Measurements from ENCODE around the gene CRYBB3. TPM values are rescaled to one million over a fixed set of nuclear protein-coding genes. Genes with fewer than 3 reads are reported as not detected.

Gene CRYBB3
- total and polyA plus RNA-seq, 10 of the 15 experiments (the other 5 are each of a cell fraction or from before 2014, with no cell fraction given) = 0.26 TPM; not detected in 9

DNA sequence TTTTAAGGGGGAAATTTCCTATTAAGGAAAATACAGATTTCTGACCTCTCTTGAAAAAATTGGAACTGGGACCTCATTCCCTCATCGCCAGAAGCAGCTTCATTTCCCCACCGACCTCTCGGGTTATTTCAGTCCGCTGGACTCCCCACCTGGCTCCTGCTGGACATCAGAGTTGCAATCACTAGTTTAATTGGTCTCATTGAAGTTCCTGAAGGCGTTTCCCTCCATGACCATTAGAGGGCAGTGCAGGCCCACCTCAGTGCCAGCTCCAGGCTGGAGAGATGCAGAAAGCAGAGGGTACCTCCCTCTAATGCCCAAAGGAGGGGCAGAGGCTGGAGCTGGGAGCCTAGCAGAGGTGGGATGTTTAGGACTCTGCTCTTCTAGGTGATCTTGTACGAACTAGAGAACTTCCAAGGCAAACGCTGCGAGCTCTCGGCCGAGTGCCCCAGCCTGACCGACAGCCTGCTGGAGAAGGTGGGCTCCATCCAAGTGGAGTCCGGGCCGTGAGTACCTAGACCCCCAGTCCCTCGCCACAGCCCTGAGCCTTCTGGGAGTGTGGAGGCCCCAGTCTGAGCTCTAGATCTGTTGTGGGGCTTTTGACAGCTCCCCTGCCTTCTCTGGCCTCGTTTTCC, 2.7 kb downstream of the CRYBB3 start:
- no peaks in the 10 kb centered on the region; a peak in 1 of 4 replicates for H3K27me3 ChIP-seq (replicated peaks in 1 of 2; ENCODE audit: control insufficient read depth in 2 of 2, insufficient read depth in 2 of 2, low read length in 1 of 2)
- H3K9me3 ChIP-seq (replicated peaks; ENCODE audit: control insufficient read depth, insufficient read depth, low read length) = no peaks in the 10 kb centered on the region
- H3K79me2 ChIP-seq (ENCODE audit: control insufficient read depth, insufficient read depth, low read length) = no peaks in the 10 kb centered on the region
- 36% methylated on average over 11 of the region's 15 CpGs for WGBS (ENCODE audit: insufficient coverage, insufficient replicate concordance, low lambda C conversion rate, missing lambda C conversion rate)
- no peaks in the 10 kb centered on the region for H4K20me1 ChIP-seq (ENCODE audit: control insufficient read depth, insufficient read depth)
- RAD21 ChIA-PET (ENCODE audit: unreplicated experiment) = interaction anchor here (0.5 to 2.0 kb wide), 3 partner anchors 113 to 131 kb away, joined by 3 to 7 read pairs (median 6); no protein-coding TSS in a partner anchor
- TF ChIP-seq ZBTB11 (CRISPR knock-in tag; IDR thresholded peaks at IDR 0.05) = no peak
- no peak for TF ChIP-seq NR2C1 (IDR thresholded peaks at IDR 0.05)
- TF ChIP-seq CTCF (IDR thresholded peaks at IDR 0.05 in 2 of 3, conservative IDR thresholded peaks at IDR 0.05 in 1 of 3; ENCODE audit: control insufficient read depth in 2 of 3, extremely low read depth in 1 of 3, insufficient read depth in 1 of 3, low read depth in 3 of 3, low read length in 3 of 3) = peak; percentile 87 to 93 (median 91)
- no peak for TF ChIP-seq SIN3A (IDR thresholded peaks at IDR 0.05; ENCODE audit: low read depth, low read length)
- peak; percentile 44 for TF ChIP-seq SMC3 (IDR thresholded peaks at IDR 0.05; ENCODE audit: borderline replicate concordance, low read length)
- TF ChIP-seq RAD21 (IDR thresholded peaks at IDR 0.05; ENCODE audit: insufficient read depth, low read depth, low read length) = peak; percentile 76
- H2AFZ ChIP-seq (ENCODE audit: control insufficient read depth, low read depth, low read length) = no peak overlapping the region
- H3K36me3 ChIP-seq (ENCODE audit: control insufficient read depth in 2 of 2, insufficient read depth in 2 of 2, low read length in 1 of 2) = no peaks in the 10 kb centered on the region
- H3K9ac ChIP-seq (ENCODE audit: control insufficient read depth, insufficient read depth, low read length) = no peak overlapping the region
- intact Hi-C loops (cut with micrococcal nuclease; ENCODE audit: unreplicated experiment) (loop anchor here (1.0 kb wide), 1 partner anchor 131 kb away; no protein-coding TSS in a partner anchor), in situ Hi-C loops (cut with MboI) (no loop called here)
- POLR2A ChIA-PET = no interaction called here
- peak; percentile 95 for FAIRE-seq
- H3K27ac ChIP-seq (ENCODE audit: control insufficient read depth, insufficient read depth) = no peak overlapping the region
- CTCF ChIA-PET = interaction anchor here (0.6 to 2.9 kb wide), 25 partner anchors 10 to 339 kb away, joined by 3 to 21 read pairs (median 4); no protein-coding TSS in a partner anchor
- H3K4me2 ChIP-seq (ENCODE audit: control insufficient read depth, insufficient read depth) = no peak overlapping the region
- ATAC-seq = peak; percentile 92
- BruUV-seq (replicated peaks) = no TSS peak
- H3K4me1 ChIP-seq (ENCODE audit: control insufficient read depth, insufficient read depth, low read length) = no peaks in the 10 kb centered on the region
- DNase-seq (ENCODE audit: low read depth, low spot score) = peak; percentile 8
- SMC1A ChIA-PET (ENCODE audit: uncharacterized antibody, unreplicated experiment) = interaction anchor here (1.0 to 2.4 kb wide), 4 partner anchors 92 to 124 kb away, joined by 4 to 8 read pairs (median 4); no protein-coding TSS in a partner anchor
- no peak overlapping the region for H3K4me3 ChIP-seq

Measured in GM12878 (cell line).